ENCODE measurements around the gene SLC38A10. TPM values are rescaled to one million over a fixed set of nuclear protein-coding genes. Genes with fewer than 3 reads are reported as not detected.

The SLC38A10 gene
- total RNA-seq, 1 experiment from 2014 or later, result 109 TPM

GRCh38 chr17:81298325-81298990 lies 3.4 kb upstream of the SLC38A10 start:
- Histone ChIP-seq H3K4me1 (ENCODE audit: control insufficient read depth in 1 of 2, insufficient read depth in 2 of 2, low read length in 2 of 2) (peaks cover 12 to 29% of the 10 kb centered on the region in 2 experiments; a peak in 3 of 4 replicates), H3K36me3 (ENCODE audit: control insufficient read depth in 1 of 2, insufficient read depth in 2 of 2, low read length in 2 of 2) (no peaks in the 10 kb centered on the region), H3K4me3 (replicated peaks in 1 of 2; ENCODE audit: low read depth in 1 of 2, low read length in 2 of 2) (no peak overlapping the region), H3K4me2 (ENCODE audit: low read length) (no peak overlapping the region), H3K9me2 (ENCODE audit: insufficient read depth) (no peaks in the 10 kb centered on the region), H3K27me3 (ENCODE audit: insufficient read depth, low read length) (no peaks in the 10 kb centered on the region), H3K27ac (ENCODE audit: low read depth, low read length) (no peak overlapping the region), H4K20me1 (ENCODE audit: insufficient read depth) (no peaks in the 10 kb centered on the region), H3K9me3 (ENCODE audit: control insufficient read depth in 1 of 2, insufficient read depth in 1 of 2, low read depth in 1 of 2, low read length in 2 of 2) (no peaks in the 10 kb centered on the region), H3K79me2 (ENCODE audit: insufficient read depth, low read length) (peaks cover 15% of the 10 kb centered on the region), H2AFZ (ENCODE audit: low read depth, low read length, poor library complexity, severe bottlenecking) (no peak overlapping the region), H3K9ac (ENCODE audit: low read length) (no peak overlapping the region)
- TF ChIP-seq YY1 (IDR thresholded peaks at IDR 0.05; ENCODE audit: extremely low read depth, insufficient replicate concordance, low read depth, low read length) (no peak), EZH2phosphoT487 (IDR thresholded peaks at IDR 0.05; ENCODE audit: borderline replicate concordance) (no peak), RAD21 (IDR thresholded peaks at IDR 0.05; ENCODE audit: low read depth) (no peak), POLR2A (IDR thresholded peaks at IDR 0.05; ENCODE audit: borderline replicate concordance, extremely low read depth, insufficient read depth, insufficient read length) (no peak), ZNF274 (IDR thresholded peaks at IDR 0.05; ENCODE audit: low read depth, low read length) (no peak), REST (IDR thresholded peaks at IDR 0.05; ENCODE audit: low read depth) (no peak), TCF7L2 (IDR thresholded peaks at IDR 0.05; ENCODE audit: borderline replicate concordance, extremely low read depth, insufficient read depth, insufficient read length) (no peak), EZH2 (IDR thresholded peaks at IDR 0.05) (no peak), EGR1 (IDR thresholded peaks at IDR 0.05; ENCODE audit: low read depth) (no peak), FOSL1 (IDR thresholded peaks at IDR 0.05; ENCODE audit: low read depth) (no peak), CEBPB (IDR thresholded peaks at IDR 0.05; ENCODE audit: low read depth) (no peak), POLR2AphosphoS5 (IDR thresholded peaks at IDR 0.05; ENCODE audit: low read depth, low read length) (no peak), CBX3 (IDR thresholded peaks at IDR 0.05; ENCODE audit: low read depth) (no peak), ZFX (IDR thresholded peaks at IDR 0.05) (no peak)
- TF ChIP-seq, protein P1, sequence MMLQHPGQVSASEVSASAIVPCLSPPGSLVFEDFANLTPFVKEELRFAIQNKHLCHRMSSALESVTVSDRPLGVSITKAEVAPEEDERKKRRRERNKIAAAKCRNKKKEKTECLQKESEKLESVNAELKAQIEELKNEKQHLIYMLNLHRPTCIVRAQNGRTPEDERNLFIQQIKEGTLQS (IDR thresholded peaks at IDR 0.05), result no peak
- TF ChIP-seq, protein P2, sequence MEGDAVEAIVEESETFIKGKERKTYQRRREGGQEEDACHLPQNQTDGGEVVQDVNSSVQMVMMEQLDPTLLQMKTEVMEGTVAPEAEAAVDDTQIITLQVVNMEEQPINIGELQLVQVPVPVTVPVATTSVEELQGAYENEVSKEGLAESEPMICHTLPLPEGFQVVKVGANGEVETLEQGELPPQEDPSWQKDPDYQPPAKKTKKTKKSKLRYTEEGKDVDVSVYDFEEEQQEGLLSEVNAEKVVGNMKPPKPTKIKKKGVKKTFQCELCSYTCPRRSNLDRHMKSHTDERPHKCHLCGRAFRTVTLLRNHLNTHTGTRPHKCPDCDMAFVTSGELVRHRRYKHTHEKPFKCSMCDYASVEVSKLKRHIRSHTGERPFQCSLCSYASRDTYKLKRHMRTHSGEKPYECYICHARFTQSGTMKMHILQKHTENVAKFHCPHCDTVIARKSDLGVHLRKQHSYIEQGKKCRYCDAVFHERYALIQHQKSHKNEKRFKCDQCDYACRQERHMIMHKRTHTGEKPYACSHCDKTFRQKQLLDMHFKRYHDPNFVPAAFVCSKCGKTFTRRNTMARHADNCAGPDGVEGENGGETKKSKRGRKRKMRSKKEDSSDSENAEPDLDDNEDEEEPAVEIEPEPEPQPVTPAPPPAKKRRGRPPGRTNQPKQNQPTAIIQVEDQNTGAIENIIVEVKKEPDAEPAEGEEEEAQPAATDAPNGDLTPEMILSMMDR (IDR thresholded peaks at IDR 0.05 in 2 of 3, conservative IDR thresholded peaks at IDR 0.05 in 1 of 3; ENCODE audit: borderline replicate concordance in 1 of 3, insufficient read depth in 1 of 3, low read depth in 2 of 3, low read length in 2 of 3), result no peak
- TF ChIP-seq, protein P3, sequence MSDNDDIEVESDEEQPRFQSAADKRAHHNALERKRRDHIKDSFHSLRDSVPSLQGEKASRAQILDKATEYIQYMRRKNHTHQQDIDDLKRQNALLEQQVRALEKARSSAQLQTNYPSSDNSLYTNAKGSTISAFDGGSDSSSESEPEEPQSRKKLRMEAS (IDR thresholded peaks at IDR 0.05), result no peak
- TF ChIP-seq, protein P4, sequence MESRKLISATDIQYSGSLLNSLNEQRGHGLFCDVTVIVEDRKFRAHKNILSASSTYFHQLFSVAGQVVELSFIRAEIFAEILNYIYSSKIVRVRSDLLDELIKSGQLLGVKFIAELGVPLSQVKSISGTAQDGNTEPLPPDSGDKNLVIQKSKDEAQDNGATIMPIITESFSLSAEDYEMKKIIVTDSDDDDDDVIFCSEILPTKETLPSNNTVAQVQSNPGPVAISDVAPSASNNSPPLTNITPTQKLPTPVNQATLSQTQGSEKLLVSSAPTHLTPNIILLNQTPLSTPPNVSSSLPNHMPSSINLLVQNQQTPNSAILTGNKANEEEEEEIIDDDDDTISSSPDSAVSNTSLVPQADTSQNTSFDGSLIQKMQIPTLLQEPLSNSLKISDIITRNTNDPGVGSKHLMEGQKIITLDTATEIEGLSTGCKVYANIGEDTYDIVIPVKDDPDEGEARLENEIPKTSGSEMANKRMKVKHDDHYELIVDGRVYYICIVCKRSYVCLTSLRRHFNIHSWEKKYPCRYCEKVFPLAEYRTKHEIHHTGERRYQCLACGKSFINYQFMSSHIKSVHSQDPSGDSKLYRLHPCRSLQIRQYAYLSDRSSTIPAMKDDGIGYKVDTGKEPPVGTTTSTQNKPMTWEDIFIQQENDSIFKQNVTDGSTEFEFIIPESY (IDR thresholded peaks at IDR 0.05; ENCODE audit: extremely low read depth, insufficient replicate concordance, low read length), result no peak
- no TSS peak for BruUV-seq (replicated peaks)
- POLR2A ChIA-PET, result interaction anchor here (0.7 to 1.0 kb wide), 2 partner anchors 31 to 254 kb away, joined by 3 read pairs; partner anchors contain the start of gene FAAP100
- RAD21 ChIA-PET (ENCODE audit: low non-redundant PET in 1 of 2, low total read pairs in 2 of 2, uncharacterized antibody in 2 of 2, unreplicated experiment in 2 of 2), result no interaction called here
- DNase-seq (ENCODE audit: low read depth, low spot score) (no peak), ATAC-seq (no peak)
- CTCF ChIA-PET, result interaction anchor here (2.2 kb wide), 1 partner anchor 11 kb away, joined by 10 read pairs; no protein-coding TSS in a partner anchor
- intact Hi-C loops (cut with micrococcal nuclease), result loop anchor here (5.0 kb wide), 1 partner anchor 189 kb away; no protein-coding TSS in a partner anchor
